Suprapubic skin (tissue), 3 donors: Measurements from ENCODE around the gene MGAT5B.

ENCODE experiments used
- CTCF ChIP-seq, 2 donors: fragments of 200-600 bp in 1 of 2; fragments of 450-650 bp in 1 of 2; sonication (generic) in 1 of 2; IDR thresholded peaks; one replicate each; pipeline ENCODE4 v1.5.1; 2016 to 2019; ENCODE audit warnings: antibody characterized with exemption in 2 of 2, mild to moderate bottlenecking in 1 of 2, moderate library complexity in 1 of 2
- POLR2A ChIP-seq, 2 donors: fragments of 450-650 bp; IDR thresholded peaks; one replicate each; pipeline ENCODE4 v1.6.1; 2017; ENCODE audit warnings: antibody characterized with exemption in 2 of 2, mild to moderate bottlenecking in 2 of 2, moderate library complexity in 2 of 2

DNA sequence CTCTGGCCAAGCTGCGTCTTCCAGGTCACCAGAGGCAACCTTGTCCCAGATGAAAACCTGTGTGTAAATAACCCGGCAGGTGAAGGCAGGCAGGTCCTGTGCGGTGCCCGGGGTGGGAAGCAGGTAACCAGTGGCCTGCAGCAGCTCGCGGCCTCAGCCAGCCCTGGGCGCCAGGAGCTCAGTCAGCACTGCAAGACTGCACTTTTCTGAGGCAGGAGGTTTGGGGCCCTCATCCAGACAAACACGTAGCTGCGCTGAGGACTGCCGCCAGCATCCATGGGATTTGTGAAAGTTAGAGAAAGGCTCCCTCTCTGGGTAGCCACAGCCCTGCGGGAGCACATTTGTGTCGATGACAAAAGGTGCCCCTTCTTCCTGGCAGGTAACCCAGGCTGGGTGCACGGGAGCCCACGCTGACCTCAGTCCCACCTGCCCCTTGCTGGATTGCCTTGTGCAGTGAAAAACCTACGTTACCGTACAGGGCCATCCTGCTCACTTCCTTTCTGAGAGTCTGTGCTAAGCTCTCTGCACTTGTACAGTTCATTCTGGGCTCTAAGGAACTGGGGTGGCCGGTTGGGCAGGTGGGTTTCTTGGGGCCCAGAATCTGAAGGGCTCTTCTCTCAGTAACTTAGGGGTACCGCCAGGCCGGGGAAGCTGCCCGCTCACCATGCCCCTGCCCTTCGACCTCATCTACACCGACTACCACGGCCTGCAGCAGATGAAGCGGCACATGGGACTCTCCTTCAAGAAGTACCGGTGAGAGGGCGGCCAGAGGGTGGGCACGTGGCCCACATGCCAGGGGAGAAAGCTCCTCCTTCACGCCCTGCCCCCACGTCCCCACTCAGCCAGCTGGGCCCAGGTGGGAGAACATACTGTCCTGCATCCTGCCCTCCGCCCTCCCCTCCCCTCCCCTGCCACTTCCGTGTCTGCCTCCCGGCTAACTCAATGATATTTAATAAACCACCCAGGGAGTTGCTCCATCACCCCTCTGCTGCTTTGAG, 56.4 kb downstream of the MGAT5B start:
- TF ChIP-seq CTCF (IDR thresholded peaks at IDR 0.05) (no peak), POLR2A (IDR thresholded peaks at IDR 0.05) (no peak)
